ENCODE results near the gene FRMD4B.

The FRMD4B gene

GRCh38 chr3:69400683-69401082, 14.8 kb upstream of the FRMD4B start:
- no peak for TF ChIP-seq CTCF (IDR thresholded peaks at IDR 0.05)

GRCh38 chr3:69392850-69393249, 7.0 kb upstream of the FRMD4B start:
- TF ChIP-seq CTCF (IDR thresholded peaks at IDR 0.05), result no peak

GRCh38 chr3:69392415-69392814, 6.5 kb upstream of the FRMD4B start:
- no peak for TF ChIP-seq CTCF (IDR thresholded peaks at IDR 0.05)

GRCh38 chr3:69391554-69391953, 5.7 kb upstream of the FRMD4B start:
- no peak for TF ChIP-seq CTCF (IDR thresholded peaks at IDR 0.05)

- no peak for TF ChIP-seq CTCF (IDR thresholded peaks at IDR 0.05)
These were observed 4.9 kb upstream of the FRMD4B start for GRCh38 chr3:69390771-69391170.

- no peak for TF ChIP-seq CTCF (IDR thresholded peaks at IDR 0.05)
These were observed 3.8 kb upstream of the FRMD4B start for GRCh38 chr3:69389520-69390248.

GRCh38 chr3:69388241-69388640, 2.4 kb upstream of the FRMD4B start:
- no peak for TF ChIP-seq CTCF (IDR thresholded peaks at IDR 0.05)

All from LNCAP (cell line).